ENCODE data around the gene PDRG1. TPM values are rescaled to one million over a fixed set of nuclear protein-coding genes. Genes with fewer than 3 reads are reported as not detected.
"Not testable (repeated sequence)": the region's sequence is repeated elsewhere in the genome, so short reads cannot be mapped to it uniquely, and the experiment has no call there.

Gene PDRG1
- total RNA-seq, 2 donors from 2014 or later, result 20.4 to 24.4 TPM

- H3K9ac ChIP-seq (ENCODE audit: extremely low read depth, low read length, poor library complexity, severe bottlenecking), result no peak overlapping the region
- Mint-ChIP-seq H3K4me1 (no peaks in the 10 kb centered on the region), H3K4me3 (no peak overlapping the region), H3K27ac (no peak overlapping the region), H3K27me3 (ENCODE audit: insufficient read depth) (peaks cover 9% of the 10 kb centered on the region), H3K36me3 (ENCODE audit: low read depth) (no peaks in the 10 kb centered on the region), H3K9me3 (no peaks in the 10 kb centered on the region)
- WGBS, 2 experiments (ENCODE audit: insufficient coverage in 1 of 2, insufficient read length in 1 of 2), result 91 to 93% methylated on average over 12 to 14 of the region's 14 CpGs
- H3K36me3 ChIP-seq (ENCODE audit: control insufficient read depth, insufficient read depth, low read length), result no peaks in the 10 kb centered on the region
- no peaks in the 10 kb centered on the region for H3K4me1 ChIP-seq (ENCODE audit: control insufficient read depth, insufficient read depth, low read length)
- TF ChIP-seq CTCF (conservative IDR thresholded peaks at IDR 0.05), result no peak
- no peak overlapping the region for H3K4me3 ChIP-seq (ENCODE audit: low read length)
- DNase-seq, result no peak
- H3K27me3 ChIP-seq (ENCODE audit: control insufficient read depth, insufficient read depth, low read length, poor library complexity, severe bottlenecking), result no peaks in the 10 kb centered on the region
- H3K27ac ChIP-seq (ENCODE audit: low read depth, low read length), result no peak overlapping the region
- no peaks in the 10 kb centered on the region for H3K9me3 ChIP-seq (ENCODE audit: control insufficient read depth, low read length)
Observed at GRCh38 chr20:31934491-31934890, 17.4 kb downstream of the PDRG1 start.

GRCh38 chr20:31933698-31934097 is 18.1 kb downstream of the PDRG1 start:
- TF ChIP-seq CTCF (conservative IDR thresholded peaks at IDR 0.05), result no peak
- Histone ChIP-seq H3K4me3 (ENCODE audit: low read length) (no peak overlapping the region), H3K9ac (ENCODE audit: extremely low read depth, low read length, poor library complexity, severe bottlenecking) (no peak overlapping the region), H3K4me1 (ENCODE audit: control insufficient read depth, insufficient read depth, low read length) (no peaks in the 10 kb centered on the region), H3K9me3 (ENCODE audit: control insufficient read depth, low read length) (no peaks in the 10 kb centered on the region), H3K27me3 (ENCODE audit: control insufficient read depth, insufficient read depth, low read length, poor library complexity, severe bottlenecking) (no peaks in the 10 kb centered on the region), H3K36me3 (ENCODE audit: control insufficient read depth, insufficient read depth, low read length) (no peaks in the 10 kb centered on the region), H3K27ac (ENCODE audit: low read depth, low read length) (no peak overlapping the region)
- peaks cover 9% of the 10 kb centered on the region for H3K27me3 Mint-ChIP-seq (ENCODE audit: insufficient read depth)
- H3K27ac Mint-ChIP-seq, result no peak overlapping the region
- H3K4me3 Mint-ChIP-seq, result no peak overlapping the region
- DNase-seq, result no peak
- H3K9me3 Mint-ChIP-seq, result no peaks in the 10 kb centered on the region
- 86 to 92% methylated on average over 6 to 10 of the region's 10 CpGs for WGBS, 2 experiments (ENCODE audit: insufficient coverage in 1 of 2, insufficient read length in 1 of 2)
- no peaks in the 10 kb centered on the region for H3K4me1 Mint-ChIP-seq
- H3K36me3 Mint-ChIP-seq (ENCODE audit: low read depth), result no peaks in the 10 kb centered on the region

GRCh38 chr20:31930779-31931178 is 21.1 kb downstream of the PDRG1 start:
- H3K27me3 ChIP-seq (ENCODE audit: control insufficient read depth, insufficient read depth, low read length, poor library complexity, severe bottlenecking), result no peaks in the 10 kb centered on the region
- no peaks in the 10 kb centered on the region for H3K36me3 Mint-ChIP-seq (ENCODE audit: low read depth)
- H3K27ac ChIP-seq (ENCODE audit: low read depth, low read length), result no peak overlapping the region
- H3K27ac Mint-ChIP-seq, result no peak overlapping the region
- no peak overlapping the region for H3K4me3 ChIP-seq (ENCODE audit: low read length)
- H3K36me3 ChIP-seq (ENCODE audit: control insufficient read depth, insufficient read depth, low read length), result no peaks in the 10 kb centered on the region
- no peaks in the 10 kb centered on the region for H3K9me3 Mint-ChIP-seq
- WGBS, 2 experiments (ENCODE audit: insufficient coverage in 1 of 2, insufficient read length in 1 of 2), result 90 to 91% methylated on average over 1 to 4 of the region's 5 CpGs
- peaks cover 13% of the 10 kb centered on the region for H3K27me3 Mint-ChIP-seq (ENCODE audit: insufficient read depth)
- H3K9ac ChIP-seq (ENCODE audit: extremely low read depth, low read length, poor library complexity, severe bottlenecking), result no peak overlapping the region
- no peak for DNase-seq
- H3K9me3 ChIP-seq (ENCODE audit: control insufficient read depth, low read length), result no peaks in the 10 kb centered on the region
- TF ChIP-seq CTCF (conservative IDR thresholded peaks at IDR 0.05), result no peak
- H3K4me3 Mint-ChIP-seq, result no peak overlapping the region
- H3K4me1 ChIP-seq (ENCODE audit: control insufficient read depth, insufficient read depth, low read length), result no peaks in the 10 kb centered on the region
- H3K4me1 Mint-ChIP-seq, result no peaks in the 10 kb centered on the region

- H3K27me3 ChIP-seq (ENCODE audit: control insufficient read depth, insufficient read depth, low read length, poor library complexity, severe bottlenecking); H3K4me1 ChIP-seq (ENCODE audit: control insufficient read depth, insufficient read depth, low read length); H3K4me3 Mint-ChIP-seq; H3K36me3 ChIP-seq (ENCODE audit: control insufficient read depth, insufficient read depth, low read length); H3K9me3 ChIP-seq (ENCODE audit: control insufficient read depth, low read length); H3K27ac Mint-ChIP-seq; H3K9ac ChIP-seq (ENCODE audit: extremely low read depth, low read length, poor library complexity, severe bottlenecking); H3K4me1 Mint-ChIP-seq; H3K36me3 Mint-ChIP-seq (ENCODE audit: low read depth); H3K27ac ChIP-seq (ENCODE audit: low read depth, low read length); H3K4me3 ChIP-seq (ENCODE audit: low read length); H3K9me3 Mint-ChIP-seq; DNase-seq: not testable (repeated sequence)
- WGBS, 2 experiments (ENCODE audit: insufficient coverage in 1 of 2, insufficient read length in 1 of 2), result 79 to 81% methylated on average over 2 of the region's 4 CpGs
- peaks cover 13% of the 10 kb centered on the region for H3K27me3 Mint-ChIP-seq (ENCODE audit: insufficient read depth)
Observed at GRCh38 chr20:31929631-31930030, 22.2 kb downstream of the PDRG1 start.
